Endothelial cell of umbilical vein (primary cell): ENCODE measurements around the gene DEPDC4.

Source experiments
- EZH2 ChIP-seq: IDR thresholded peaks from 2 replicates; pipeline ENCODE4 v1.6.1; 2012; ENCODE audit warnings: borderline replicate concordance, low read depth, mild to moderate bottlenecking, moderate library complexity, low read length, inconsistent platforms; ENCODE audit not compliant: severe bottlenecking
- JUN ChIP-seq: IDR thresholded peaks from 2 replicates; pipeline ENCODE4 v1.6.1; 2011; ENCODE audit warnings: borderline replicate concordance, low read depth; ENCODE audit not compliant: insufficient read length, insufficient read depth
- MYC ChIP-seq: IDR thresholded peaks from one replicate; pipeline ENCODE4 v1.6.1; 2011; ENCODE audit warnings: mild to moderate bottlenecking, low read depth, low read length
- POLR2A ChIP-seq: IDR thresholded peaks from 2 replicates; pipeline ENCODE4 v1.6.1; 2012; ENCODE audit warnings: low read depth, mild to moderate bottlenecking, control low read depth, low read length
- POLR2AphosphoS5 ChIP-seq: IDR thresholded peaks from 2 replicates; pipeline ENCODE4 v1.6.1; 2012; ENCODE audit warnings: low read depth, mild to moderate bottlenecking, control low read depth, low read length, moderate library complexity; ENCODE audit not compliant: insufficient read depth
- TF ChIP-seq, protein P1 (sequence below), 2 donors: IDR thresholded peaks; 1 replicate in 1 of 2; 2 replicates in 1 of 2; pipeline ENCODE4 v1.5.1; 2011; ENCODE audit warnings: low read length in 2 of 2, mild to moderate bottlenecking in 2 of 2, moderate library complexity in 2 of 2, control low read depth in 1 of 2, inconsistent platforms in 1 of 2, low read depth in 1 of 2; ENCODE audit not compliant: insufficient read depth in 1 of 2; ENCODE audit errors: extremely low read depth in 1 of 2
- TF ChIP-seq, protein P2 (sequence below): IDR thresholded peaks from 2 replicates; pipeline ENCODE4 v1.6.1; 2011; ENCODE audit not compliant: insufficient read depth, insufficient read length

DNA sequence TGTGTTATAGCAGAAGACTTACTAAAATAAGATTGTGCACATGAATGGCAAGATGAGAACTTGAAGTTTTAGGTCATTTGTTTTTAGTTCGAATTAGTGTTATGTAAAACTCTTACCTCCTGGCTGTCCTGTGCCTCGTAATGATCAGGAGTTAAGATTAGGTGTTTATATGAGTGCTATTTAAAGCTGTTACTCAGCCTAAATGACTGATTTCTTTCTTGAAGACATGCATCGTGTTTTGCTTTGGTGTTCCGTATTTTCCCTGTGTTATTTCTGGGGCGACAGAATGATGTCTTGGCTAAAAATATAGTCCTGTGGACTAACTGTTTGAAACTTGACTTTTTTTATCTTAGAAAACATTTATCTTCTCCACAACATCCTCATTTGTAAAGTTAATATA lies 22.2 kb upstream of the DEPDC4 start:
- TF ChIP-seq, protein P1, sequence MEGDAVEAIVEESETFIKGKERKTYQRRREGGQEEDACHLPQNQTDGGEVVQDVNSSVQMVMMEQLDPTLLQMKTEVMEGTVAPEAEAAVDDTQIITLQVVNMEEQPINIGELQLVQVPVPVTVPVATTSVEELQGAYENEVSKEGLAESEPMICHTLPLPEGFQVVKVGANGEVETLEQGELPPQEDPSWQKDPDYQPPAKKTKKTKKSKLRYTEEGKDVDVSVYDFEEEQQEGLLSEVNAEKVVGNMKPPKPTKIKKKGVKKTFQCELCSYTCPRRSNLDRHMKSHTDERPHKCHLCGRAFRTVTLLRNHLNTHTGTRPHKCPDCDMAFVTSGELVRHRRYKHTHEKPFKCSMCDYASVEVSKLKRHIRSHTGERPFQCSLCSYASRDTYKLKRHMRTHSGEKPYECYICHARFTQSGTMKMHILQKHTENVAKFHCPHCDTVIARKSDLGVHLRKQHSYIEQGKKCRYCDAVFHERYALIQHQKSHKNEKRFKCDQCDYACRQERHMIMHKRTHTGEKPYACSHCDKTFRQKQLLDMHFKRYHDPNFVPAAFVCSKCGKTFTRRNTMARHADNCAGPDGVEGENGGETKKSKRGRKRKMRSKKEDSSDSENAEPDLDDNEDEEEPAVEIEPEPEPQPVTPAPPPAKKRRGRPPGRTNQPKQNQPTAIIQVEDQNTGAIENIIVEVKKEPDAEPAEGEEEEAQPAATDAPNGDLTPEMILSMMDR (IDR thresholded peaks at IDR 0.05; ENCODE audit: extremely low read depth in 1 of 2, insufficient read depth in 1 of 2, low read depth in 1 of 2, low read length in 2 of 2), result no peak
- no peak for TF ChIP-seq MYC
- no peak for TF ChIP-seq POLR2AphosphoS5
- TF ChIP-seq, protein P2, sequence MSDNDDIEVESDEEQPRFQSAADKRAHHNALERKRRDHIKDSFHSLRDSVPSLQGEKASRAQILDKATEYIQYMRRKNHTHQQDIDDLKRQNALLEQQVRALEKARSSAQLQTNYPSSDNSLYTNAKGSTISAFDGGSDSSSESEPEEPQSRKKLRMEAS, result no peak
- TF ChIP-seq EZH2, result no peak
- TF ChIP-seq POLR2A, result no peak
- no peak for TF ChIP-seq JUN
